Measurements from ENCODE around the gene INPP5A.
"Not testable (repeated sequence)": the region's sequence is repeated elsewhere in the genome, so short reads cannot be mapped to it uniquely, and the experiment has no call there.

Gene INPP5A

GRCh38 chr10:132811891-132812481, 274.4 kb downstream of the INPP5A start:
- DNase-seq = no peak

DNA sequence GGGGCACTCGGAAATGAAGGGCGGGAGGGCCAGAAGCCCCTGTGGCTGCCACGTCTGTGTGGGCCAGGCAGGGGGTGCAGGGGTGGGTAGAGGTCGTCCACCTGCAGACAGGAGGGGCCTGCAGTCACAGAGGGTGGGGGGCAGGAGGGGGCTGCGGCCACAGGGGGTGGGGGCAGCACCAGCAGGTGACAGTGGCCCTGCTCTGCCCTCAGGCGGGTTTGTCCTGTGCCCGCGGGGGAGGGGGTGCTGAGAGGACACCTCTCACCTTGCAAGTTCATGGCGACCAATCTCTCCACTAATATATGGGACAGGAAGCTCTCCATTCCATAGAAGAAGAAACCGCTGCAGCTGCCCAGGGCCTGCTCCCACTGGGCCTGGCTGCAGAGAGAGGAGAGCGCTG, 274.9 kb downstream of the INPP5A start:
- no peak for DNase-seq

GRCh38 chr10:132813001-132813401, 275.4 kb downstream of the INPP5A start:
- DNase-seq = no peak

DNA sequence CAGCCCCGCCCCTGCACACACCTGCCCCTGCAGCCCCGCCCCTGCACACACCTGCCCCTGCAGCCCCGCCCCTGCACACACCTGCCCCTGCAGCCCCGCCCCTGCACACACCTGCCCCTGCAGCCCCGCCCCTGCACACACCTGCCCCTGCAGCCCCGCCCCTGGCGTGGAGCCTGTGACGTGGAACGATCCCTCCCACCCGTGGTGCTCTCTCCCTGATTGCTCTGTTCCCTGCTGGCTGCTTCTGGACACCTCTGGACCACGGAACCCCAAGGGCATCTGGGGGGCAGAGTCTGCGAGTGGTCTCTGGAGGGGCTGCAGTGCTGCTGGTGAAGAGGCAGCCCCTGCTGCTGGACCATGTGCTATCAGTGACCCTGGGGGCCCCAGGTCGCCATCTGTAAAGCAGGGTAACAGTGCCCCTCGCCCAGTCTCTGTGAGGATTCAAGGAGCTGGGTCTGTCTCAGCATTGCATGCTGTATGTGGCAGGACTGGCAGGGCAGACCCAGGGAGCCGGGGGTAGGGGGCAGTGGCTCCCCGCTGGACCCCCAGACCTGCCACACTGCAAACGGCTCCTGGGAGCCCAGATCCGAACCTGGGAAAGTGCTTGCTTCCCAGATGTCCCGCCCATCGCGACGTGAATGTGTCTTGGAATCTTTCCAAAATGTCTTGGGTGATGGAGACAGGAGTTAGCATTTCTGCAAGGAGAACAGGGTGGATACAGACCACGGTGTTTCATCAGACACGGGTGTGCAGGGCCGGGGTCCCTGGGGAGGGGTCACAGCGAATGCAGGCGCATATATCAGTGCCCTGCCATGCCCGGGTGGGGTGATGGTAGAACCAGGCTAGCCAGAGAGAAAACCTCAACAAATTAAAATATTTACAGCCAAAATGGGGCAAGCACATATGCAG, 276.2 kb downstream of the INPP5A start:
- DNase-seq = no peak

GRCh38 chr10:132814469-132814856, 276.9 kb downstream of the INPP5A start:
- no peak for DNase-seq

DNA sequence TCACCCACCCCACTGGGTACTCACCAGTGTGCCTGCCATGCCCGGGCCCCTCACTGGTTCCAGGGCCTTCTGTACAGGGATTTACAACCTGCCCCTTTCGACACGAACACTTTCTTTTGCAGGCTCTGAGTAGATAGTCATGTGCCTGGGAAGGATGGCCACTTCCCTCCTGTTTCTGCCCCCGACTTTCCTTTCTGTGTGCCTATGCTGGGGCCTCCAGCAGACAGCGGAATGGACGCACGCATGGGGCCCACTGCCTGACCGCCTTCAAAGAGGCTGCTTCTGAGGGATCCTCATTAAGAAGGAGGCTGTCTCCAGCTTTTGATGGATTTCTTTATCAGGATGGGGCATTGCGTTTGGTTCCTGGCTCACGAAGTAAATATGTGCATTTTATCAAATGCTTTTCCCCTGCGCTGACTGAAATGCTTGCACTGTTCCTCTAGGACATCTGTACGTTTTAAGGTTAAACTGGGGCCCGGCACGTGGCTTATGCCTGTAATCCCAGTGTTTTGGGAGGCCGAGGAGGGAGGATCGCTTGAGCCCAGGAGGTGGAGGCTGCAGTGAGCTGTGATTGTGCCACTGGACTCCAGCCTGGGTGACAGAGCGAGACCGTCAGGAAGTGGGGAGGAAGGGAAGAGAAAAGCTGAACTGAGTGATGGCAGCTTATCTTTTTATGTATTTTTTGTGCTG, 277.7 kb downstream of the INPP5A start:
- DNase-seq = no peak

GRCh38 chr10:132816718-132817117, 279.1 kb downstream of the INPP5A start:
- DNase-seq = no peak

GRCh38 chr10:132817701-132818211, 280.2 kb downstream of the INPP5A start:
- no peak for DNase-seq

DNA sequence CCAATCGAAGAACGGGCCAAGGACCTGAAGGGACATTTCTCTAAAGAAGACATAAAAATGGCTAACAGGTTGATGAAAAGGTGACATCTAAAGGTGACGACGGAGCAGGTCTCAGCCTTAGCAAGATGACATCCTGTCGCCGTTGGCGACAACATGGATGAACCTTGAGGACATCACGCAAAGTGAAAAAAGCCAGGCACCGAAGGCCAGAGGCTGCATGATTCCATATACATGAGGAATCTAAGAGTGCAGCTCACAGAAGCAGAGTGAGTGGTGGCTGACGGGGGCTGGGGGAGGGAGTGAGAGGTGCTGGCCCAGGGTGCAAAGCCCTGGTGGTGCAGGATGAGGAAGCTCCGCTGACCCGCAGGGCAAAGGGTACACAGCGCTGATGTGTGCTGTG, 282.5 kb downstream of the INPP5A start:
- DNase-seq = no peak

GRCh38 chr10:132825783-132826523, 288.4 kb downstream of the INPP5A start:
- not testable (repeated sequence) for DNase-seq

DNA sequence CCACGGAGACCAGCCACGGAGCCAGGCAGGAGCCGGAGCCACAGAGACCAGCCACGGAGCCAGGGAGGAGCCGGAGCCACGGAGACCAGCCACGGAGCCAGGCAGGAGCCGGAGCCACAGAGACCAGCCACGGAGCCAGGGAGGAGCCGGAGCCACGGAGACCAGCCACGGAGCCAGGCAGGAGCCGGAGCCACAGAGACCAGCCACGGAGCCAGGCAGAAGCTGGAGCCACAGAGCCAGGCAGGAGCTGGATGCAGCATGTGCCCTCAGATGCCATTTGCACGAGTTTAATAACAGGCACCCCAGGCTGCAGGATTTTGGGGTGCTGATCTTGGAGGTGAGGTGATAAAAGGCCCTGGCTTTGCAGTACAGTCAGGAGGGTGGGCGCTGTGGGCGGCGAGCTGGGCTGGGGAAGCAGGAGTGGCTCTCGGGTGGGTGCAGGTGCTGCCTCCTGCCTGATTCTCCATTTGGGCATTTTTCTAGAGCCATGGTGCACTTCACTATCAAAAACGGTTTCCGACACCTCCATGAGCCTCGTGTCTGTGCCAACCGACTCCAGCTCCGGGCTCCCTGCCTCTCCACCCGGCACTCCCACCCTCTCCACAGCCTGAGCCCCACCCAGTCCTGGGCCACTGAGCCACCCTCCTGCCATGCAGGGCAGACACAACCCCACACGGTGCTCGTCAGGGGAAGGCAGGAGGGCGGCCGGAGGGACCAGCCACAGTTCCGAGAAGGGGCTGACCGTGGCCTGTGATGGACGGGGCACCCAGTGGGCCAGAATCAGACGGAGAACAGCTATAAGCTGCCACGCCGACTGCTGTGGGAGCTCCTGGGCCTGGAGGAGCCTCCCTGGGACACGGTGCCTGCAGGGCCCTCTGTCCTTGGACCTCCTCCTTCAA, 289.2 kb downstream of the INPP5A start:
- no peak for DNase-seq

DNA sequence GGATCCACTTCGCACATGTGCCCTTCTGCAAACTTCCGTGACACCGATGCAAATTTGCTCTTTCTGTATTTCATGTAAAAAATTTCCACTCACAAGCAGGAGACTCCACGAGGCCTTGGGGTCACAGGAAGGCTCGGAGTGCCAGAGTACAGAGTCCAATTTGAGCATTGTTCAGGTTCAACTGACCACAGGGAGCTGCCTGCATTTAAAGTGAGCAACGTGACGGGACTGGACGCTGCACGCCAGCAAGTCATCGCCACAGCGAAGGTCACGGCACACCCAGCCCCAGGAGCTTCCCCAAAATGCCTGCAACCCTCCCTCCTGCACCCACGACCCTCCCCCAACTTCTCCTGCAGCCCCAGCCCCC, 289.8 kb downstream of the INPP5A start:
- DNase-seq = no peak

DNA sequence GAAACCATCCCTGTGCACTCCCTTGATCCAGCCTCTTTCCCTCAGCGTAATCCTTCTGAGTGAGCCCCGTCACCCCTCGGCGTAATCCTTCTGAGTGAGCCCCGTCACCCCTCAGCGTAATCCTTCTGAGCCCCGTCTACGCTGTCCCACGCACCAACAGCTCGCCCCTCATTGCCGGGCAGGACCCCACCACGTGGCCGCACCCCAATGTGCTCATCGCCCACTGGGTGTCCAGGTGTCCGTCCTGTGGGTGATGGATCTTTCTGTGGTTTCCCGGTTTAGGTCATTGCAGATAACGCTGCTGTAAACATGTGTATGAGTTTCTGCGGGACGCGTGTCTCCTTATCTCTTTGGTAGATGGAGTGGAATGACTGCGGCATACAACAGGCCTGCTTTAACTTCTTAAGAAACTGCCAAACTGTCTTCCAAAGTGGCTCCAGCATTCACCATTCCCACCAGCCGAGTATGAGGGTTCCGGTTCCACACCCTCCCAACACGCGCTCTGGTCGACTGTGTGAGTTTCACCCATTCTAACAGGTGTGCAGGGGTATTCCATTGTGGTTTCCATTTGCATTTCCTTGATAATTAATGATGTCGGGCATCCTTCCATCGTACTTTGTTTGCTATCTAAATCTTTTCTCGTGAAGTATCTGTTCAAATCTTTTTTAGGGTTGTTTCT, 290.4 kb downstream of the INPP5A start:
- no peak for DNase-seq

GRCh38 chr10:132828681-132829080, 291.1 kb downstream of the INPP5A start:
- no peak for DNase-seq

DNA sequence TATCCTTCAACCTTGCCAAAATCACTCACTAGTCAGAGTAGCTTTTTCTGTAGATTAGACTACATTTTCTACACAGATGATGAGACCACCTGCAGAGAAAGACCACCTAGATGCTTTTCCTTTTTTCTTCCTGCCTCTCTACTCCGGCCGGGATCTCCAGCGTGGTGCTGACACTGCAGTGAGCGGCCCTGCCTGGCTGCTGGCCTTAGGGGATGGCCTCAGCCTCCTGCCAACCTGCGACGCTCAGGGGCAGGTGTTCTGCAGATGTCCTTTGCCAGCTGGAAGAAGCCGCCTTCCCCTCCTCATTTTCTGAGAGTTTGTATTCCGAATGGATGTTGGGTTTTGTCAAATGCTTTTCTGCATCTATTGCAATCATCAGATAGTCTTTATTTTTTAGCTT, 291.8 kb downstream of the INPP5A start:
- no peak for DNase-seq

DNA sequence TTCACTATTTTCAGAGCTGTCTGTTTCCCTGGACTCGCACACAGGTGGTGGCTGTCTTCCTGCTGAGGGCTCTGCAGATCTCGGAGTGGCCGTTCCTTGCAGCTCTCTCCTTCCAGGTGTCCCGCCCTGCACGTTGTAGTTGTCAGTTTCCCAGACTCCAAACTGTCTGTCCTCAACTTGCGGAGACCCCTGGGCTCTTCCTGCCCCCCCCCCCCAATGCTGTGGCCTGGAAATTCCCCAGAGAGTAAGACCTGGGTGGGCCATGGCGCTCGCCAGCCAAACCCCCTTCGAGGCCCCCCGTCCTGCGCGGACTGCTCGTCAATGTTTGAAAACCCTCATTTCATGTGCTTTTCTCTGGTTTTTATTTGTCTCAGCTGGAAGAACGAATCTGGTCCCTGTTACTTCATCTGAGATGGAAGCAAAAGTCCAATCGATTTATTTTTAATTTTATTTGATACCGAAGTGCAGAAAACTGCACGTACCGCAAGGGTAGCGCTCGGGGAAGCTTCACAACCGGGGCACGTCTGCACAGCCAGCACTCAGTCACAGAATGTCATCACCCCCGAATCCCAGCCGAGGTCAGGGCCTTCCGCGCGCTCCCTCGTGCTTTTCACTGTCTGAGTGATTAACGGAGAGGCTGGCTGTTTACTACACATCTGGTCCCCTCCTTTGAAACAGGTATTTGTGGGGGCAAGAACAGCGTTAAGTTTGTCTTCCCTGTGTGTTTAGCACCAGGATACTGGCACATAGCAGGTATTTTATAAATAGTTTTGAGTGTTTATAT, 294.8 kb downstream of the INPP5A start:
- DNase-seq = no peak
